CD4-positive, alpha-beta T cell treated with Interleukin-6 for 4 hours (primary cell): Measurements from ENCODE around the gene SLC6A19.

Experiments used
- DNase-seq: peaks from one replicate; pipeline ENCODE4 v3.0.0-alpha.2; 2020; ENCODE audit warnings: mixed read lengths

Gene SLC6A19

GRCh38 chr5:1270933-1271914 is 69.8 kb downstream of the SLC6A19 start:
- no peak for DNase-seq

GRCh38 chr5:1272201-1272600 is 70.8 kb downstream of the SLC6A19 start:
- no peak for DNase-seq

GRCh38 chr5:1273745-1274144 is 72.3 kb downstream of the SLC6A19 start:
- DNase-seq = no peak

- no peak for DNase-seq
Measured at GRCh38 chr5:1274471-1274870, 73.1 kb downstream of the SLC6A19 start.
